Dendritic cell treated with granulocyte-macrophage colony-stimulating factor and Interleukin-4, amounts not matched to agents 40 ng/mL and 50 ng/mL, for 4 days (primary cell): ENCODE results near the gene ITGA2B.

Experiments used
- H3K27ac Mint-ChIP-seq: one replicate; pipeline ENCODE4 v1.8.0; 2022; ENCODE audit warnings: mild to moderate bottlenecking, mixed read lengths
- H3K27me3 Mint-ChIP-seq: one replicate; pipeline ENCODE4 v1.8.0; 2022; ENCODE audit warnings: mild to moderate bottlenecking, mixed read lengths
- H3K36me3 Mint-ChIP-seq: one replicate; pipeline ENCODE4 v1.8.0; 2022; ENCODE audit warnings: low read depth, mixed read lengths
- H3K4me1 Mint-ChIP-seq: one replicate; pipeline ENCODE4 v1.8.0; 2022; ENCODE audit warnings: low read depth, mixed read lengths
- H3K4me3 Mint-ChIP-seq: one replicate; pipeline ENCODE4 v1.8.0; 2022; ENCODE audit warnings: mild to moderate bottlenecking, moderate library complexity, mixed read lengths
- H3K9me3 Mint-ChIP-seq: one replicate; pipeline ENCODE4 v1.8.0; 2022; ENCODE audit warnings: mixed read lengths
- intact Hi-C: fragments of 100-400 bp; cut with micrococcal nuclease; formaldehyde crosslinking; loops from one replicate; pipeline ENCODE4 v1.15.0; 2022

ITGA2B gene

GRCh38 chr17:44389281-44389680 lies at the start of gene ITGA2B:
TSS of gene ITGA2B (minus strand) at chr17:44389649. CDS start at chr17:44389473, 176 bp downstream.
- no peaks in the 10 kb centered on the region for H3K9me3 Mint-ChIP-seq
- H3K27me3 Mint-ChIP-seq = peaks cover 29% of the 10 kb centered on the region
- no peak within 1 kb of the TSS for H3K4me3 Mint-ChIP-seq
- intact Hi-C loops = no loop called here
- no peaks in the 10 kb centered on the region for H3K36me3 Mint-ChIP-seq
- H3K27ac Mint-ChIP-seq = peak within 1 kb of the TSS; percentile 44
- H3K4me1 Mint-ChIP-seq = peaks cover 27% of the 10 kb centered on the region

DNA sequence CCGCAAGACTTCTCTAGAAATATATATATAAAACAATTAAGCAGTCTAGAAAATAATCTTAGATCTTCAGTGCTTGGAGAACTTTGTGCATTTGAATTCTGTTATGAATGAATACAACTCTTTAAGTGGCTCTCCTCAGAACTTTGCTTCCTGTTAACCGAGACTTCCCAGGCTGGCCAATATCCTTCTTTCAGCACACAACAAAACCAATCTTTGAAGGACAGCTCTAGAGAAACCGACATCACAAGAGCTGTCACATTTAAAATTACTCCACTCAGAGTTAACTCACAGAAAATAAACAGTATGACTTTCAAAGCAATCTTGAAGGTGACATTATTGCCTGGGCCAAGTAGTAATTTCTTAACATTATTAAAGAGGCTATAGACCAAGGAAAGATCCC lies 49.7 kb upstream of the ITGA2B start:
- intact Hi-C loops = no loop called here
- H3K27me3 Mint-ChIP-seq = no peaks in the 10 kb centered on the region
- H3K27ac Mint-ChIP-seq = peak overlapping the region; percentile 11
- peaks cover 9% of the 10 kb centered on the region for H3K4me1 Mint-ChIP-seq
- H3K36me3 Mint-ChIP-seq = peaks cover 24% of the 10 kb centered on the region
- H3K4me3 Mint-ChIP-seq = no peak overlapping the region
- H3K9me3 Mint-ChIP-seq = no peaks in the 10 kb centered on the region

DNA sequence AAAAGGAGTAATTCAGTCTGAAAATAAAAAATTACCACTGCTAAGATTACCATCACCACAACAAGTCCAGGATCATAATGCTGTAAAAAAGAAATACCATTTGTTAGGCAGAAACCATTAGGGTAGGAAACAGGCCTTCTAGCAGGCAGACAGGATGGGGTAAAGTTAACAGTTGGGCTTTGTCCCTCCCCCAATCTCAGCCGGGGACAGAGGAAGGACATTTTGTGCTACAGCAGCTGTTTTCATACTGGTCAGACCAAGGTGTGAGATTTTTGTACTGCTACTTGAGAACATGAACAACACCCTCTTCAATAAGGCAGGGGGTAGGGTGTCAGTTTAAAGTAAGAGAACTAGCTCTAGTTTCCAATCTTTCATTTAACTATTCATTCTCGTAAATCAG lies 49.2 kb upstream of the ITGA2B start:
- Mint-ChIP-seq H3K4me1 (peaks cover 9% of the 10 kb centered on the region), H3K27ac (no peak overlapping the region)
- intact Hi-C loops = no loop called here

DNA sequence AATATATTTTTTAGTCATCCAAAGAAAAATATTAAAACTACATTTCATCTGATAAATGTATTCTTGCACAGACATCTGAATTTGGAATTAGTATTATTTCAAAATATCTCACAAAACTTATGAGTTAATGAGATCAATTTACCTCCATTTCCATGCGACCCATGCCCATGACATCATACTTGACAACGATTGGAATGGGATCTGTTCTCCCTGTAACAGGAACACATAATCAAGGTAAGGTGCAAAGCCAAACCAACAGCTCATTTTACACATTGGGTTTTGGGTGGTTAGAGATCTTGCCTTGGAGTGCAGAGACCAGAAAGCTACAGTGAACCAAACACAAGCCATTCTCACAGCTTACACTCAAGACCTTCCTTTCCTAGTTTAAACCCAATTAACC lies 46.9 kb upstream of the ITGA2B start:
- peaks cover 9% of the 10 kb centered on the region for H3K4me1 Mint-ChIP-seq
- H3K27ac Mint-ChIP-seq = no peak overlapping the region
- no peaks in the 10 kb centered on the region for H3K27me3 Mint-ChIP-seq
- H3K4me3 Mint-ChIP-seq = no peak overlapping the region
- H3K9me3 Mint-ChIP-seq = no peaks in the 10 kb centered on the region
- H3K36me3 Mint-ChIP-seq = peaks cover 46% of the 10 kb centered on the region
- intact Hi-C loops = no loop called here

More for the DNA sequence above, 49.2 kb upstream of the ITGA2B start:
- peaks cover 30% of the 10 kb centered on the region for H3K36me3 Mint-ChIP-seq
- H3K27me3 Mint-ChIP-seq = no peaks in the 10 kb centered on the region
- H3K9me3 Mint-ChIP-seq = no peaks in the 10 kb centered on the region
- no peak overlapping the region for H3K4me3 Mint-ChIP-seq

DNA sequence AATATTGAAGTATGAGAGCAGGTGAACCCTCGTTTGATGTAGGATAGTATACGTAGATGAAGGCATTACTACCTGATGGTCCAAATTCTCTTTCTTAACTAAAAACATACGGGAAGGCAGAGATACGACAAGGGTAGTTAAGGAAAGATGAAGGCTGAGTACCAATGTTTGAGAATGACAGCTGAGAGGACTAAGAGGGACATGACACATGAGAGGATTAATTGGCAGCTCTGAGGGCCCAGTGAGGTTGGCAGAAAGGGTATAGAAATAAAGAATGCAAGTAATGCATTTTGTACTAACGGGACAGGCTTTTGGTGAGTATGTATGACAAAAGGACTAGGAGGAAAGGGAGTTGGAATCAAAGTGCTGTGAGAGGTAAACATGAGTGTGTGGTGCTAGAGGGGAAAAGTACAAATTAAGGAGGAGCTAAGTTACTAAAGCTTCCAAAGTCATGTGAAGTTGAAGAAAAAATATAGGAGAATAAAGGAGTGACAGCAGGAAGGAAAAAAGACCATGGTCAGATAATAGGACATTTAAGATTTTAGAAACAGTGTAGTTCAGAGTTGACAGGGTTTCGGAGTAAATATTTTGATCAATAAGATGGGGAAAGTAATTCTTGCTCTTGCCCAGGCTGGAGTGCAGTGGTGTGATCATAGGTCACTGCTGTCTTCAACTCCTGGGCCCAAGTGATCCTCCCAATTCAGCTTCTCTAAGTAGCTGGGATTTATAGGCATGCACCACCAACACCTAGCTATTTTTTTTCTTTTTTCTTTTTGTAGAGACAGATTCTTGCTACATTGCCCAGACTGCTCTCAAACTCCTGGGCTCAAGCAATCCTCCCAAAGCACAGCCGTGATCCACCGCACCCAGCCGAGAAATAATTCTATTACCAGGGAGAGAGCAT lies 43.1 kb upstream of the ITGA2B start:
- peaks cover 7% of the 10 kb centered on the region for H3K4me1 Mint-ChIP-seq
- H3K27me3 Mint-ChIP-seq = no peaks in the 10 kb centered on the region
- no peaks in the 10 kb centered on the region for H3K9me3 Mint-ChIP-seq
- no peak overlapping the region for H3K4me3 Mint-ChIP-seq
- H3K36me3 Mint-ChIP-seq = peaks cover 71% of the 10 kb centered on the region
- intact Hi-C loops = no loop called here
- H3K27ac Mint-ChIP-seq = no peak overlapping the region

DNA sequence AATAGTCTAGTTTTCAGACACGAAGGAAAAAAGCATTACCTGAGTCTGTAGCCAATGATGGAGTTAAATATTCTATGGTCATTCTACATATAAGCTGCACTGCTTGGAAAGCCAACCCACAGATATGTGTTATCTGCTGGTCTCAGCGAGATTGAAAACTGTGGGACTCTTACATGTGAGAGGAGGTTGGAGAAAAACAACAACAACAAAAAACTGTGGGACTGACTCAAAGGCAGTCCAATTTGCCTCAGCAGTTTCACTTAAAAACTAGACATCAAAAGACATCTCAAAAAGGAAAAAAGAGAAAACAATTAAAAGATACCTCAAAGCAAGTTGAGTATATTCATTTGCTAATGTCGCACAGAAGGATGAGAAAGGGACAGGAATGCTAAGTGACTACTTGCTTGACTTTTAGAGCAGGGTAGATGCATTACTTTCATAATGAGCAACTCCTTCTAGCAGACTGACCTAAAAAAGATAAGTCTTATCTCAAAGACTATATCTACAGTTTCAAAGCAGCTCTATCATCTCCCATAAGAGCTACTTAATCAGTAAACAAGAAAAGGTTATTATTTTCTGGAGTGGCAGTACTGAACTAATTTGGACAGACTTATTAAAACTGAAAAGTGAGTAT lies 35.5 kb upstream of the ITGA2B start:
- Mint-ChIP-seq H3K4me3 (no peak overlapping the region), H3K36me3 (peaks cover 80% of the 10 kb centered on the region), H3K4me1 (peaks cover under 1% of the 10 kb centered on the region), H3K27ac (no peak overlapping the region), H3K9me3 (no peaks in the 10 kb centered on the region), H3K27me3 (no peaks in the 10 kb centered on the region)
- intact Hi-C loops = no loop called here

DNA sequence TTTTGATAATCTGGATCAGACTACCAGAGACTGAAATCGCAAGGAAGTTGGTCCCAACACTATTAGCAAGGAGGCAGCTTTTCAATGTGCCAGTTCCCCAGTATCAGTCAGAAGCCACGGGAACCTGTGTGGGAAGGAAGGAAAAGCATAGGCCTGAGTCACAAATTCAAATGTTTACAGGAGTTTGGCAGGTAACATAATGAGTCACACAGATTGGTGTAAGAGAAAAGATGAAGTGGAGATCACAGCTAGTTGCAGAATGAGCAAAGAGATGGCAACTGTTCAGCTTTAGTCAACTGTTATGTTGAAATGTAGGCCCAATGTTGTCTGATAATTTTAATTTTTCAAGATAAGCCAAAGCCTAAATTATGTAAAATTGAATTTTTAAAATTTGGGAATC lies 28.1 kb upstream of the ITGA2B start:
- no peaks in the 10 kb centered on the region for H3K27me3 Mint-ChIP-seq
- H3K4me3 Mint-ChIP-seq = no peak overlapping the region
- H3K9me3 Mint-ChIP-seq = no peaks in the 10 kb centered on the region
- H3K36me3 Mint-ChIP-seq = peaks cover 65% of the 10 kb centered on the region
- no peak overlapping the region for H3K27ac Mint-ChIP-seq
- intact Hi-C loops = no loop called here
- H3K4me1 Mint-ChIP-seq = peaks cover 5% of the 10 kb centered on the region

GRCh38 chr17:44416558-44417289 lies 27.3 kb upstream of the ITGA2B start:
- H3K4me1 Mint-ChIP-seq = peaks cover 5% of the 10 kb centered on the region
- H3K36me3 Mint-ChIP-seq = peaks cover 66% of the 10 kb centered on the region
- intact Hi-C loops = no loop called here
- H3K27me3 Mint-ChIP-seq = no peaks in the 10 kb centered on the region
- H3K9me3 Mint-ChIP-seq = no peaks in the 10 kb centered on the region
- H3K27ac Mint-ChIP-seq = no peak overlapping the region
- H3K4me3 Mint-ChIP-seq = no peak overlapping the region

- peaks cover 5% of the 10 kb centered on the region for H3K4me1 Mint-ChIP-seq
- no peak overlapping the region for H3K27ac Mint-ChIP-seq
- no peaks in the 10 kb centered on the region for H3K27me3 Mint-ChIP-seq
- intact Hi-C loops = no loop called here
- no peaks in the 10 kb centered on the region for H3K9me3 Mint-ChIP-seq
- no peak overlapping the region for H3K4me3 Mint-ChIP-seq
- peaks cover 54% of the 10 kb centered on the region for H3K36me3 Mint-ChIP-seq
Measured at GRCh38 chr17:44414394-44415155, 25.1 kb upstream of the ITGA2B start.

DNA sequence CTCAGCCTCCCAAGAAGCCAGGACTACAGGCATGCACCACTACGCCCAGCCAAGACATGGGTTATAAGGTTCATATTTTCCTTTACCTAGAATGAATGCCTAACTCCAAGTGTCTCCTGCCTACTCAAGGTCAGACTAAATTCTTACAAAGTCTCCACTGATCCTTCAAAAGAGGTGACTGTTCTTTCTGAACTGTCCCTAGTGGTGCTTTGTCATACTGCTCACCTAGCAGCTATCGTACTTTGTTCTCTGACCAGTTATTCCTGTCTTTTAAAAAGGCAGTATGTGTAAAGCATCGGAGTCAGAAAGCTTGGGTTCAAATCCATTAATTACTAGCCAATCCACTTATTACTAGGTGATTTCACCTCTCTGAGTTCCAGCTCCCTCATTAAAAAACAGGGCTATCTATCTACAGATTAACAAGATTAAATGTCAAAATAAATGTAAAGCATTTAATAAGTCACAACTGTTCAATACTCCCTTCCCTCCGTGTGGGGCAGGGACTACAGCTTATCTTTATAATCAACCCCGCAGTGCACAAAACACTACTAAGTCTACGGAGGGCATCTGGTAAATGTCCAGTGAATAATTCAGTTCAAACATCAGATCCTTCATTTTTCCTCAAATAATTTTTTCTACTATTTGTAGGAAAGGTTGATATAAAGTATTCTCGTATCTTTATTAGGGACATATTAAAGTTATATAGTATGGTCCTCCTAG lies 20.0 kb upstream of the ITGA2B start:
- no peak overlapping the region for H3K4me3 Mint-ChIP-seq
- no peaks in the 10 kb centered on the region for H3K9me3 Mint-ChIP-seq
- no peaks in the 10 kb centered on the region for H3K27me3 Mint-ChIP-seq
- intact Hi-C loops = no loop called here
- no peak overlapping the region for H3K27ac Mint-ChIP-seq
- no peaks in the 10 kb centered on the region for H3K4me1 Mint-ChIP-seq
- peaks cover 64% of the 10 kb centered on the region for H3K36me3 Mint-ChIP-seq

- no peaks in the 10 kb centered on the region for H3K4me1 Mint-ChIP-seq
- intact Hi-C loops = no loop called here
- no peaks in the 10 kb centered on the region for H3K9me3 Mint-ChIP-seq
- H3K4me3 Mint-ChIP-seq = no peak overlapping the region
- H3K36me3 Mint-ChIP-seq = peaks cover 65% of the 10 kb centered on the region
- no peaks in the 10 kb centered on the region for H3K27me3 Mint-ChIP-seq
- no peak overlapping the region for H3K27ac Mint-ChIP-seq
Measured at GRCh38 chr17:44408786-44409185, 19.3 kb upstream of the ITGA2B start.

DNA sequence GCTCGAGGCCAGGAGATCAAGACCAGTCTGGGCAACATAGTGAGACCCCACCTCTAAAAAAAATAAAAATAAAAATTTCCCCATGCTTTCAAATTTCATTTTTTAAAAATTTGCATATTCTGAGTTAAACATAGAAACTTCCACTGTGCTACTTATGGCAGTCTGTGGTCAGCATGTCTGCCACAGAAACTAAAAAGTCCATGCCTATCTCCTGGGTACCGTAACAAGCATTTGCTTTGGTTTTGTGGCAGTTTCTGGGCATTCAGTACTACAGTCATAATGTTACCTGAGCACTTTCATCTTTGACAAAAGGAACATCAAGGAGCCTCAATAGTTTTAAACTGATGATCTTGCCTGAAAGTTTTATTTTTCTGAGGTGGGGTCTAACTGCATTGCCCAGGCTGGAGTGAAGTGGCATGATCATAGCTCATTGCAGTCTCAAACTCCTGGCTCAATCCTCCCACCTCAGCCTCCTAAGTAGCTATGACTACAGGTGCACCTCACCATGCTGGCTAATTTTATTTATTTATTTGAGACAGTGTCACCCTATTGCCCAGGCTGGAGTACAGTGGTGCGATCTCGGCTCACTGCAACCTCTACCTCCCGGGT lies 13.2 kb upstream of the ITGA2B start:
- Mint-ChIP-seq H3K9me3 (no peaks in the 10 kb centered on the region), H3K27ac (no peak overlapping the region), H3K27me3 (no peaks in the 10 kb centered on the region), H3K4me3 (no peak overlapping the region), H3K4me1 (no peaks in the 10 kb centered on the region), H3K36me3 (peaks cover 92% of the 10 kb centered on the region)
- intact Hi-C loops = no loop called here
